HPDE6-E6E7 (cell line): ENCODE data around the gene GRM7.
"Not testable (repeated sequence)": the region's sequence is repeated elsewhere in the genome, so short reads cannot be mapped to it uniquely, and the experiment has no call there.

Source experiments
- DNase-seq: peaks from one replicate; pipeline ENCODE4 v3.0.0; 2011; ENCODE audit warnings: missing footprints; ENCODE audit errors: extremely low spot score

Gene GRM7

DNA sequence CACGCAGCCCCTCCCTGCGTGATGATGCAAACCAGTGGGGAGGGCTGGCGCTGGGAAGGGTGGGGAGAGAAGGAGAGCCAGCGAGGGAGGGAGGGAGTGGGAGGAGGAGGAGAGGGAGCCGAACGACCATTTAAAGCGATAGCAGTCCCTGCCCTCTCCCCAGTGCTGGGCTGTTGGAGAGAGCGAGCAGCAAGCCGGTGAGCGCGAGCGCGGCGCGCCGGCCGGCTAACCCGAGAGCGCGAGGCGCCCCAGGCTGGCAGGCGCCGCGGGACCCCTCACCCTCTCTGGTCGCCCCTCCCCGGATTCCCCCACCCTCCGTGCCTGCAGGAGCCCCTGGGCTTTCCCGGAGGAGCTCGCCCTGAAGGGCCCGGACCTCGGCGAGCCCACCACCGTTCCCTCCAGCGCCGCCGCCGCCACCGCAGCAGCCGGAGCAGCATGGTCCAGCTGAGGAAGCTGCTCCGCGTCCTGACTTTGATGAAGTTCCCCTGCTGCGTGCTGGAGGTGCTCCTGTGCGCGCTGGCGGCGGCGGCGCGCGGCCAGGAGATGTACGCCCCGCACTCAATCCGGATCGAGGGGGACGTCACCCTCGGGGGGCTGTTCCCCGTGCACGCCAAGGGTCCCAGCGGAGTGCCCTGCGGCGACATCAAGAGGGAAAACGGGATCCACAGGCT, at the start of gene GRM7:
Gene GRM7 (plus strand): TSS at position 162 of the 671 bp plus-strand sequence.
- DNase-seq: no peak

DNA sequence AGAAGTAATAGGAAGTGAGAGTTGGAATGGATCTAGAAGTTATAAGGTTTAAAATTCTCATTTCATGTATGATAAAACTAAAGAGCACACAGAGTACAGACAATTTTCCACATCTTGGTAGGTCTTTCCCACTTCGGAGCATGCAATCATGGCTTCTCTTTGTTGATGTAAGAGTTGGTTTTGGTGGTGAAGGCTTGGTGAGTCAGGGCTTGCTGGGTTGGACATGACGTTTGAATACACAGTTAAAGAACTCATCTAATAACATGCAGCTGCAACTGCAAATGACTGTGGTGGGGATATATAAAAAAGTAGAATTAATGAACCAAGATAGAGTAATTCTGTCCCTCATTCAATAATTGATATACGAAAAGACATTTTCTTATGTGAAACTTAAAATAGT, 39.5 kb upstream of the GRM7 start:
- no peak for DNase-seq

DNA sequence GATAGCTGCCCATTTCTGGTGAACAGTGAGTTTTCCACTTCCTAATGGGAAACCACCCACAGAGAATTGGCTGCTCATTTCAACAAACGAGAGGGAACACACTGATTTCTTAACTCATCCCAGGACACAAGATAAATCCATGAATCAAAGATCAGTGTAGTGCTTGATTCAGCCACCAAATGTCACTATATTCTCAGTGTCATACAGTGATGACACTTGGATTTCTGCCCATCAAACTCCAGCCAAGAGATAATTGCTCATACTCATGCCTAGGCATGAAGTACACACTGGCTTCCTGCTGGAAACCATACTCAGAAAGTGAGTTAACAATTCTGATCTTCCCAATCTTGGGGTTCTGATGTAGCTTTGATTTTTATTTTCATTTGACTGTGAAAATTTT, 35.4 kb upstream of the GRM7 start:
- no peak for DNase-seq

DNA sequence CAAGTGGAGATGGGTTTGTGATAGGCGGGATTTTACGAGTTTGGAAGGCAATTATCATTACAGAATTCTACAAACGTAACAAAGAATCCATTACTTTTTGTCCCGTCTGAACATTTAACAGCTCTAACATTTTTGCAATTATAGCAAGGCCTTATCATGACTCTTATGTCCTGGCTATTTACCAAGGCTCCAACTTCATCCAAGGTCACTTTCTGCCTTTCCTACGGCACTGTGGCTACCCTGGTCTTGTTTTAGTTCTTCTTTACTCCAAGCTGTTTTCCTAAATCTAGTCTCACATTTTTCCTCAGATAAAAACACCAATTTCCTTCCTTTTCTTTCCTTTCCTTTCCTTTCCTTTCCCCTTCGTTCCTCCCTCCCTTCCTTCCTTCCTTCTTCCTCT, 33.5 kb upstream of the GRM7 start:
- no peak for DNase-seq

DNA sequence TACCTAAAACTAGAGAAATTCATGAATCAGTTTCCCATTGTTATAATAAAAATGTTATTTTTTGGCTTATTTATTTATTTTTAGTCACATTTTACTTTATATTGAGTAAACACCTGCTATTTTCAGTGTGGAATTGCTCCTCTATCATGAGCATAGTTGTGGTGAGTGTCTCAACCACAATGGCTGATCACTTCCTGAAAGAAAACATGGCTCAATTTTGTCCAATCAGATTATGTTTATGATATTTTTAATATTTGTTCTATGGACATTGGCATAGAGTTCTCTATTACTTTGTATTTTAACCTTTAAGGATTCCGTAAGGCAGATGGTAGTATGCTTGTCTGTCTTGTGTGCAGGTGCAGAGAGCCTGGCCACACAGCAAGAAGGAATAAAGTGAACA, 16.2 kb upstream of the GRM7 start:
- DNase-seq: no peak

DNA sequence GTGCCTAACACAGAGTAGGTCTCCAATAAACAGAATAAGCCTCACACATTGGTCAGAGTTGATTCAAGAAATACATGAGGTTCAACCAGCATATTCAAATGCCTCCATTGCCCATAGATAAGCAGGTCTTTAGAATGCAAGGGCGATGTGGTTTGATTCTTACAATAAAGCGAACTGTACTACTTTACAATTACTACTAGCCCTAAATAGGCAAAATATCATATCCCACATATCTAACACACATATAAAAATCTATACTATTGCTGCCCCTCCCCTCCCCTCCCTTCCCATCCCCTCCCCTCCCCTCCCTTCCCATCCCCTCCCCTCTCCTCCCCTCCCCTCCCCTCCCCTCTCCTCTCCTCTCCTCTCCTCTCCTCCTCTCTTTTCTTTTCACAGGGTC, 6.7 kb upstream of the GRM7 start:
- no peak for DNase-seq

DNA sequence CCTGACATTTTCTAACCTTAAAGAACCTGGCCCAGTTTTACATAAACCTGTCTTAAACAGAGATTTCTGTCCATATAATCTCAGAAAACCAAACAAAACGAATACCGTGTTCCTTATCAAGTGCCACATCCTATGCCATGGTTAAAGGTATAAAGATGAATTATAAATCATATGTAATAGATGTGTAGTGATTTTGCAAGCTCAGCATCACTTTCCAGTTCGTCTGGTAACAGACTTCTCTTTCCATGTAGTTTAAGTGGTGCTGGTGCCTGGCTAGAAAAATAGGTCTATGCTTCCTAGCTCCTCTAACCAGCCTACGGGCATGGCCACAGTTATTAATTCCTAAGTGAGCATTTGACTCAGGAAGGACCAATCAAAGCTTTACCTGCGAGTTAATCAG, 3.4 kb upstream of the GRM7 start:
- DNase-seq: no peak

DNA sequence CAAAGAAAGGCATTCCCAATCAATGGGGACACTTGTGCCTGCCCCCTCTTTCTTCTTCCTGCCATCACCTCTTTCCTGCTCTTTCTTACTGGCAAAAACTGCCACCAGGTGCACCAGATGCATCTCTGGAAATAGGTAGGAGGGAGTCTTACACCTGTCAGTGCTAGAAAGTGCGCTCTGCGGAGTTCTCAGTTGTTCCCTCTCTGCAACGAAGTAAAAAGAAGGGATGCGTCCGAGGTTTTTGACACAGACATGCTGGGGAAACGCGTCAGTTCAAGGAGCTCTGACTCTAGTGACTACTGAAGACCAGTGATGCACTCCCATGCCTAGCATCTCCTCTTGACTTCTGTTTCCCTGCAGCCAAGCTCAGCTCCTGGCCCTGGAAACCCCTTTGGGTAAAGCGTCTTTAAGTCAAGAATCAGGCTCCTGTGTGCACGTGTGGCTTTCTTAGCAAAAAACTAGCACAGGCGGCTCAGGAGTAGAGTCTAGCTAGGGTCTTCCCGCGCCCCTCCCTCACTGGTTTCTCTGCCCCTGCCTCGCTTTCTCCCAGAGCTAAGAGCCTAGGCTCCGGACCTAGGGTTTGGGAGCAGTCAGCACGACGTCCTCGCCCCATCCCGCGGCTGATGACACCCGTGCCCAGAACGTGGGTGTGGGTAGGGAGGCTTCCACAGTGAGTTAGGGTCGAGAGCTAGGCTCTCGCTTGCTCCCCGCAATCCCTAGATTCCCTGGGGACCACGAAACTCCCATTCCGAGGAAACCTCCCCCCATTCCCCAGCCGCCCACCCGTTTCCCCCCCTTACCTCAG, 564 bp upstream of the GRM7 start:
- no peak for DNase-seq

DNA sequence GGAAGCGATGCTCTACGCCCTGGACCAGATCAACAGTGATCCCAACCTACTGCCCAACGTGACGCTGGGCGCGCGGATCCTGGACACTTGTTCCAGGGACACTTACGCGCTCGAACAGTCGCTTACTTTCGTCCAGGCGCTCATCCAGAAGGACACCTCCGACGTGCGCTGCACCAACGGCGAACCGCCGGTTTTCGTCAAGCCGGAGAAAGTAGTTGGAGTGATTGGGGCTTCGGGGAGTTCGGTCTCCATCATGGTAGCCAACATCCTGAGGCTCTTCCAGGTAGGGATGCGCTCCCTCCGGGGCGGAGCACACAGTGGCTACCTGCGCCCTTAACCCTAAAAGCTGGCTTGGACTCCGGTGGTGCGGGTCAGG, 698 bp downstream of the GRM7 start:
- no peak for DNase-seq

DNA sequence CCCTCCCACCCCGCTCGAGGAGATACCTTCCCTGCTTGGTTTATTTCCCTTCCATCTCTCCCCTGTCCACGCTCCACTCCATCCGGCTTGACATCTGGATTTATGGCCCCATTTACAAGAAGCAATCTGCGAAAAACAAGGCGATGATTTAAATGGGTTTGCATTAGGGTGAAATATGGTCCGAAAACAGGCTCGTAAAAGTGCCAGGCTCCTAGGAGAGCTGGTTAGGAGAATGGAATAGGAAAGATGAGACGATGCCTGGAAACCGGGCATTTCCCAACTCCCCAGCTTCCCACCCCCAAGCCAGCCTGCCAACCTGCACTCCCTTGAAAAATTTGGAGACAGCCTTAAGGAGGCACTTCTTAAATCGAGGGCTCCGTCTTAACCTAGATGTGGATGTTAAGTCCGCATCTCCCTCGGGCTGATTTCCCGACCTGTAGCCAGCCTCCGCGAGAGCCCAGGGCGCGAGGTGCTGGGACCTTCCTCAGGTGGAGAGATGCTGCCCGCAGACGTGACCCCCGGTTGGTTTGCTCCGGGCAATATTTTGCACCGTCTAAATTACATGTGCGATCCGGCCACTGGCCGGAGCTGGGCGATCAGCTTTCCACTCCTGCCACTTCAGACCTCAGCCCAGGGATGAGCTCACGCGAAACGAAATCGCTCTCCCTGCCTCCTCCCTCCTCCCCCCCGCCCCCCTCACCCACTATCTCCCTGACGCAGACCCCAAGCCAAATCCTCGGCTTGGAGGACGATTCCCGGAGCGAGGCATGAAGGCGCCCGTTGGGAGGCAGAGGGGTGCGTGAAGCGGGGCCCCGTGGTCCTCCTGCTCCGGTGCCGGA, 1.3 kb downstream of the GRM7 start:
- no peak for DNase-seq

DNA sequence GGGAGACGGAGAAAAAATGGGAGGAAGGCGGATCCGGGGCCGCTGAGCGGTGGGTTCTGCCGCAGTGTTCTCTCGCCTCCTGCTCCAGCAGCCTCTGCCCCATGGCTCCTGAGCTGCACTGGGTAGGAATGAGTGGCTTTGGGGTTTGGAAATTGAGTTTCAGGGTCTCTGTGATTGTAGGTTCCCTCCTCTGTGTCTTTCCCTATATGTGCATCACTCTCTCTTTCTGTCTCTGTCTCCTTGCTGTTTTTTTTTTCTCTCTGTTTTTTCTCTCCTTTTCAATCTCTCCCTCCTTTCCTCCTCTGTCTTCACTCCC, 1.9 kb downstream of the GRM7 start:
- DNase-seq: no peak

DNA sequence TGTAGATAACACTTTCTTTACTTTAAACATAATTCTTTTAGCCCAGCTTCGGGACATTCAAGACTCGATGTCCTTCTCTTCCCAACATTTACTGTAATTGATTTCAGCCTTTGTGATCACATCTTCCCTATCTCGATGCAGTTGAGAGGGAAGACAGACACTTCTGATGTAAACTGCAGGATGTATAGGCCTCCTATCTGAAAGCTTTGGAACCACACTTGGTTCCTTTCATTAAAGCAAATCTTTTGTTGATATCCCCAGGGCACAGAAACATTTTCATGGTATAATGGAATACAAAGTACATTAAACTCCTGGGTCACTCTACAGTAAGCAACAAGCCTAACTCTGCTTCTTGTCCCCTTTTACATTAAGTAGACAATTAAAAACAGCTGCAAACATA, 6.4 kb downstream of the GRM7 start:
- no peak for DNase-seq

DNA sequence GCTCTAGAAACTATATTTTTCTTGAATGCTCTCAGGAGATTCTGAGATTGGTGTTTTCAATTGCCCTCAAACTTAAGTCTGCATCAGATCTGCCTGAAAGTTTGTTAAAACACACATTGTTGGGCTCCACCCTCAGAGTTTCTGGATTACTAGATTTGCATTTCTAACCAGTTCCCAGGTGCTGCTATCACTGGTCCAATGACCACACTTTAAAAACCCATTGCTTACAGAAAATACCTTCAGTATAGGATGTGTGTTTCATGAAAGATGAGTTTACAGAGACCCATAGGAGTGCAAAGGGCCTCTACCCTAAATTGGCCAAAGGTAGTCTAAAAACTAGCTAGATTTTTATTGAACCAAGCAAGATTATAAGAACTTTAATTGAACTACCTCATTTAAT, 17.8 kb downstream of the GRM7 start:
- DNase-seq: no peak

DNA sequence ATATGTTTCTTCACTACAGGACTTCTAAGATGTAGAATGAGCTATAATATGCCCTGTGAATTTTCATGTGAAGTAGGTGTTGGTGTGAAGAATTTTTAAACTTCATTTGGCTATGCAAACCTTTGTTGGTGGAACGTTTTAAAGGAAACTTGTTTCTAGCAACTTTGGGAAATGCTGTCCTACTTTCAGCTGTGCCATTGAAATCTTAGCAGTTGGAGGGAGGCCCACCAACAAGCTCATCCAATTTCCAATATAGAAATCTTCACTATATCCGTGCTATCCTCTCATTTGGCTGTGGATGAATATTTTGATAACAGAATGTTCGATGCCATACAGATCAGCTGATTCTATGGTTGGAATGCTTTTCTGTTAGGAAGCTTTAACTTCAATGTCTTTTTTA, 51.3 kb downstream of the GRM7 start:
- DNase-seq: no peak

DNA sequence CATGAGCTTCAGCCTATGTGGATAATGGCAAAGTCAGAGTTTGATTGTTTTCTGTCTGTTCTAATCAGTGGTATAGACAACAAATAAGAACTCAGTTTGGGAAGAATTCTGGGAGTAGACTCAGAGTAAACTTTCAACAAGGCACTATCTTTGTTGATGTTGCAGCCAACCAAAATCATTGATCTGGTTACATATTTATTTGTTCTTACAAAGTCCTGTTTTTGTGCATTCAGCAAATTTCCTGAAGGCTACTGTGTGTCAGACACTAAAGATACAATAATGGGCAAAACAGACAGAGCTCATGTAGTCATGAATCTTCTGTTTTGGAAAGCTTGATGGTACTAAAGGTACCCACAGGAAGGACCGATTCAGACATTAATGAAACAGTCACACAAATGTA, 55.0 kb downstream of the GRM7 start:
- no peak for DNase-seq

DNA sequence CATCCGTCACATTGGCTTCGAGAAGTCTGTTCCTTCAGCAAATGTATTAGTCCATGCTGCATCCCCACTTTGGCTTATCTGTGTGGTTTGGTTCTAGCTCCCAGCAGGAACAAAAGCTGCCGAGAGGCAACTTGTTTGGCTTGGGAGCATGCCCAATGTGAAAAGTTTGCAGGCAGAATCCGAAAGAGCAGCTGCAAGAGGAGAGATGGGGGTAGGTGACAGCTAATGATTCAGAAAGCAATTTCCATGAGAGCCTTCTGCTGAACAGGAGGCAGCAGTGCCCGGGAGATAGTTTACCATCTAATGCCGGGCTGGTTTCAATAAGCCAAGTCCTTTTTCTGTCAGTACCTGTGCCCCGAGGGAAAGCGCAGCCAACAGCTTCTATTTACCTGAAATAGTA, 60.2 kb downstream of the GRM7 start:
- DNase-seq: no peak

DNA sequence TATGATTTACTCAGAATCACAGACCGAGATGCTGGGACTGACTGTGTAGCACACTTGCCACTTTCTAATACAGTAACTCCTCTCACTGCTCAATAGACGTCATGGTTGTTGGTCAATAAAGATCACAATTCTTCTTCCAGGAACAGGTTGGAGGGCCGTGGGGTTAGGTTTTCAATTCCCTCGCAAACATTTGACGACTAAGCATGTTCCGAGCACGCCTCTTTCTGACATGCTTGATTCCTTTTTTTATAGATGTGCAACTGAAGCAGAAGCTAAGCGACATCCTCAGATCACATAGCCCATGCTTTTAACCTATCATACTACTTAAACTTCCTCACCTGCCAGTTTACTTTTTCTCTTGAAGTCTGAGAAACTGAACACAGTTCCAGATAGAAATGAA, 61.0 kb downstream of the GRM7 start:
- no peak for DNase-seq

DNA sequence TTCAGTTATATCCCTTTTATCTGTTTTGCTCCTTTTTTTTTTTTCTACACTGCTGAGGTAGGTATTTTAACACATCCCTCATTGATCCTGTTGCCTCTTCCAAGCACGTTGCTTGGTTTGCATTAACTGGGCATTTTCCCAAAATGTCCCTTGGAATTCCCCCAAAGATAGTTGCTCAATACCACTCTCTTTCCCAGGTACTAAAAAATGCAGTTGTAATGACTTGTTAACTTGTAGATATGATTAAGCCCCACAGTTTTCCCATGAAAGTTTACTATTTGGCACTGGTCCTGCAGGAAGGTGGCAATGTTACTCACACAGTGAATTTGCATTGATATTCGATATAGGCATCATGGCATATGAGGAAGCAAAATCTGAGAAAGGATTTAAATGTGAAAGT, 67.1 kb downstream of the GRM7 start:
- DNase-seq: no peak

DNA sequence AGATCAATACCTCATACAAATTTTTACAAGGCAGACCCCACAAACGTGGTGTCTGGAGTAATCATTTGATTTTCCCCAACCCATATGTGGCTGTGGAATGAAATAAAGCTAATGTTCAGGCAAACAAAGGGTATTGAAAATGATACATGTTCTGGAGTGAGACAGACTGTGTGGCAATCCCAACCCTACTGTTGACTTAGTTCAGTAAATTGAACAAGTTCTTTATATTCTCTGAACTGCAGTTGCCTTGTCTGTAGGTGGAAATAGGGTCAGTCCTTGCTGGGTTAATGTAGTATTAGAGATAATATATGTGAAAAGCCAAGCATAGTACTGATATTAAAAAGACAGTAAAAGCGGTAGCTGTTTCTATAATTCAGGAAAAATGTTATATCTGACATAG, 69.0 kb downstream of the GRM7 start:
- DNase-seq: no peak

DNA sequence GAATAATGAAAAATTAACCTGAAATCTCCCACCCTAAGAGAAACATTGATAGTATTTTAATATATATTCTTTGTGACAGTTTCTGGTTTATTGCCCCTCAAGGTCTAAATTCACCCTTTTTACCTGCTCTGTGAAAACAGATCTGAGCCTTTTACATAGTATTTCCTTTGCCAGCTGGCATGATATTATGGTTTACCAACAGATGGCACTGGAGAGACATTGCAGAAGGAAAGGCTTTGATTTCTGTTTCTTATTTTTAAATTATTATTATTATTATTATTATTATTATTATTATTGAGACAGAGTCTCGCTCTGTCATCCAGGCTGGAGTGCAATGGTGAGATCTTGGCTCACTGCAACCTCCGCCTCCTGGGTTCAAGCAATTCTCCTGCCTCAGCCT, 74.5 kb downstream of the GRM7 start:
- not testable (repeated sequence) for DNase-seq

DNA sequence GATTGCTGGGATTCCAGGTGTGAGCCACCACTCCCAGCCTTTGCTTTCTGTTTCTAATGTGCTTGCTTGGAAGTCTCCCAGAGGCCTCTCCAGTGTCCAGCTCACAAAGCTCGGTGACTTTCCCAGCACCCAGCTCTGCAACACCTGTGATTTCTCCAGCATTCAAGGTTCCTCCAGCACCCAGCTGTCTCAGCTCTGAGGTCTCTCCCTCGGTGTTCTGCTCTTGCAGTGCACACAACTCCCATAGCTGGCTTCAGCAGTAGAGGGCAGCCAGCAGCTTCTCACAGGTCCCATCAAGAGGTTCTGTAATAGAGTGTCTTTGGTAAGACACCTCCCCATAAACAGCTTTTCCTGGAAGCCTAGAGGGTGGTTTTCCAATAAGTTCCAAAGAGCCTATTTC, 75.1 kb downstream of the GRM7 start:
- no peak for DNase-seq

DNA sequence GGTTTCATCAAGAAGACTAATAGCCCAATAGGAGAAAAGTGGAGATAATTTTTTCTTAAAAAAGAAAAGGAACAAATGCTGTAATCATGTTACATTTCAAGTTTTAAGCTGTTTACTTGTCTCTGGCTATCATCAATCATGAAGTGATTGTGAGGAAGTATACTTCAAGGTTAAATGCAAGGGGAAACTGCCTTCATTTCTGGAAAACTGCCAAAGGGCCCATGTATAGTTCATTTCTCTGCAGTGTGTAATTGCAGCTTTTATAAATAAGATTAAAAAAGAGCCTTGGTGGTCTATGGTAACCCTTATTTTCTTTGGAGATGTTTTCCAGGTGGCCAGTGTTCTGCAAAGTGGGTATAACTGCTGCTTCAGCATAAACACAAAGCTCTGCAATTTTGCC, 101.9 kb downstream of the GRM7 start:
- no peak for DNase-seq

DNA sequence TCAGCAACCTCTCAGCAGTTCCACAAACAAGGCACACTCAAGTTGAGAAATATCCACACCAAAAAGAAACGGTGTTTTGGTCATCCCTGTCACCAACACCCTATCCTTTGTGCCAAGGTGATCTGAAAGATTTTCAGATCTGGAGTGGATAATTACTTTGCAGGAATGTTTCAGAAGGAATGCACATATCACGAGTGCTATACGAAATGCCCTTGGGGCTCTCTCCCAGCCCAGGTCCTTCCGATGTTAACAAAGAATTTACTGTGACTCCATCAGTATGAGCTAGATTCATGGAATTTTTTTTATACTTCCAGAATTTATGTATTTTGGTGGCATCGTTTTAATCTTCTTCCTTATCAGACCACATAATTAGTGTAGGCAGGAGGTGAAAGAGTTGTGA, 105.0 kb downstream of the GRM7 start:
- no peak for DNase-seq
